SJSA1 (cell line): Measurements from ENCODE around the gene LSP1. TPM values are rescaled to one million over a fixed set of nuclear protein-coding genes. Genes with fewer than 3 reads are reported as not detected.

Source experiments
- DNase-seq, 2 experiments: peaks; one replicate each; pipeline ENCODE4 v3.0.0-alpha.2; 2015 to 2020; ENCODE audit warnings: low spot score in 2 of 2, low read depth in 1 of 2
- H3K27ac ChIP-seq: fragments of 250-450 bp; sonication (Bioruptor Pico); 2 replicates; pipeline ENCODE4 v1.5.1; 2020; ENCODE audit warnings: mild to moderate bottlenecking, moderate library complexity
- H3K27me3 ChIP-seq: fragments of 250-450 bp; sonication (Bioruptor Pico); replicated peaks from 2 replicates; pipeline ENCODE4 v1.5.1; 2020; ENCODE audit warnings: mild to moderate bottlenecking, moderate library complexity
- H3K36me3 ChIP-seq: fragments of 250-450 bp; sonication (Bioruptor Pico); 2 replicates; pipeline ENCODE4 v1.5.1; 2020; ENCODE audit warnings: mild to moderate bottlenecking
- H3K4me1 ChIP-seq: fragments of 250-450 bp; sonication (Bioruptor Pico); replicated peaks from 2 replicates; pipeline ENCODE4 v1.6.1; 2021; ENCODE audit warnings: mild to moderate bottlenecking
- H3K4me3 ChIP-seq: fragments of 250-450 bp; sonication (Bioruptor Pico); 2 replicates; pipeline ENCODE4 v1.5.1; 2020; ENCODE audit warnings: mild to moderate bottlenecking
- H3K9me3 ChIP-seq: fragments of 250-450 bp; sonication (Bioruptor Pico); replicated peaks from 2 replicates; pipeline ENCODE4 v1.5.1; 2020; ENCODE audit warnings: mild to moderate bottlenecking
- total RNA-seq: library from RNA; depleted of rRNA; stranded (reverse); fragments of >200 nt; shearing (Covaris generic); gene quantifications from 2 replicates; pipeline ENCODE4 v1.2.3, GENCODE V29; 2014

The LSP1 gene
- total RNA-seq, 1 experiment from 2014 or later = 0.50 TPM

DNA sequence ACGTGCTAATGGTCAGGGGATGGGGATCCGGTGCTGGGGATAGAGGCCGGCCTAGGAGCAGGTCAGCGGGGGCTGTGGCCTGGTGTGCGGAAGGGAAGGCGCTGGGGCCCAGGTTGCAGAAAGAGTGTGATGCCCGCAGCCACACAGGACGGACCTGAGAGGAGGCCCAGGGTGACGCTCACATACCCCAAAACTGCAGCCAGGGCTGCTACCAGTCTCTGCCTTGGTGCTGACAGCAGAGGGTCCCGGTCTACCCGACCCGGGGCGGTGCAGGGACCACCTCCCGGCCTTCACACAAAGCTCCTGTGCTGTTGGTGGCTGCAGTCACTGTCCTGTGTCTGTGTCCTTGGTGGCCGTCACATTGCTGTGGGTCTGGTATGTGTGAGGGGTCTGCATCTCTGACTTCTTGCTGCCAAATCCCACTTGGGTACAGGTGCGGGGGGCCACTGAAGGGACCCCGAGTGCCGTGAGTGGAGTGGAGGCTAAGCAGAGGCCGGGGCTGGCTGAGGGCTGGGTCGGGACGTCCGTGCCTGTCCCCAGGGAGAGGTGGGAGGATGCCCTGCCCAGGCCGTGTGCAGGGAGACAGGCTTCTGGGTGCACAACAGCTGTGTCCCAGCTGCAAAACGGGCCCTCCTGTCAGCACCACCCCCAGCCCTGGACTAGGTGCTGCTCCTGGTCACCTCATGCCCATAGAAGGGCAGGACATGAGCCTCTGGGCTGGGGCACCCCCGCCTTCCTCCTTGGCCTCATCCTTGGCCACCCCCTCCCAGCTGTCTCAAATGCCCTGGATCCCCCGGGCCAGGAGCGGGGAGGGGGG lies 1.5 kb downstream of the LSP1 start:
- Histone ChIP-seq H3K27ac (no peak overlapping the region), H3K27me3 (no peaks in the 10 kb centered on the region), H3K4me3 (no peak overlapping the region), H3K36me3 (no peaks in the 10 kb centered on the region), H3K9me3 (no peaks in the 10 kb centered on the region), H3K4me1 (no peaks in the 10 kb centered on the region)
- no peak for DNase-seq

DNA sequence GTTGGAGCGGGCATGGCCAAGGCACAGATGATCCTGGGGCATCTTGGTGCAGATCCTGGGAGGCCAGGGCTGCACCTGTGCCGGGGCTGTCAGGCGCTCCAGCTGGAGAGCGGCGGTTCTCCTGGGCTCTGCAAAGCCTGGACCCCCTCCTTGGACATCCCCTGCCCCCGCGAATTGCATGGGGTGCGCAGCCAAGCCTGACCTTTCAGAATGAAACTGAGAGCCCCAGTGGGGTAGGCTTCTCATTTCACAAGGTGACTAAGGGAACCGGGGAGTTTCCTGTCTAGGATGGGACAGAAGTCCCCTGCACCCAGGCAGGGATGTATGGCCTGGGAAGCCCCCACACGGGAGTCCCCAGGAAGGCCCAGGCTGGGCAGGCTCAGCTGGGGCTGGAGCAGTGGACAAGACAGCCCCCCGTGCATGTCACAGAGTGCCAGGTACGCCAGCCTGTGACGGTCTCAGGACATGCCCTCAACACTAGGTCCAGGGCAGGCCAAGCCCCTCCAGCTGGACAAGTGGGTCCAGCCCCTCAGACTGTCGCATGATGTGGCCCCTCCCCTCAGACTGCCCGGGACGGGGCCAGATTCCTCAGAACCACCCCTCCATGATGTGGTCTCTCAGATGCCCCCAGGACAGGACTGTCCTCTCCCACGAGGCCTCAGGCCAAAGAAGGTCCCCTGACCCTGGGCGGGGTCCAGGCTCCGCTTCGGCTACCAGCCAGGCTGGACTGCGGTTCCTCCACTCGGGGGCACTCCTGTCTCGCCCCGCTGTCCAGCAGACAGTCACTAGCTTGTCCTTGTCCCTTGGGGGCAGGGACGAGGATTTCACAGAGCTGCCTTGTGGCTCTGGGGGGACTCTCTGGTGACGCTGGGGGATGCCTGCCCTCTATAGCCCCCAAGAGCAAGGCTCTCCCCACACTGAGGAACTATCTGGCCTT lies 2.3 kb downstream of the LSP1 start:
- H3K9me3 ChIP-seq = no peaks in the 10 kb centered on the region
- no peak overlapping the region for H3K27ac ChIP-seq
- H3K4me3 ChIP-seq = no peak overlapping the region
- 0 out of 2 replicates have a peak, but pooled peaks cover under 1% of the 10 kb centered on the region for H3K27me3 ChIP-seq
- no peaks in the 10 kb centered on the region for H3K4me1 ChIP-seq
- H3K36me3 ChIP-seq = no peaks in the 10 kb centered on the region
- DNase-seq = no peak

DNA sequence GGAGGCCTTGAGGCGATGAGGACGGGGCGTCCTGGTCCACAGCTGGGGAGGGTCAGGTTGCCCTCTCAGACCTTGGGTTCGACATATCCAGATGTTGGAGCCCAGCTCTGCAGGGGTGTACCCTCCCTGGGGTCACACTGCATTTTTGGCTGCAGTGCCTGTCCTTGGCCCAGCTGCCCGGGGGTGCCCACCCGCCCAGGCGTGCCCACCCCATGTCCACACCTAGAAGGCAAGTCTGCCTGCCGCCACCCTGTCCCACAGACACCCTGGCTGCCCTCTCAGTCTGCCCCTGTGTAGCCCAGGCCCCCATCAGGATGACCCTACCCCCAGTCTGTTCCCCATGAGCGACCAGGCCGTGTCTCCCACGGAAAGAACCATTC lies 3.0 kb downstream of the LSP1 start:
- Histone ChIP-seq H3K27ac (no peak overlapping the region), H3K36me3 (no peaks in the 10 kb centered on the region), H3K27me3 (0 out of 2 replicates have a peak, but pooled peaks cover 4% of the 10 kb centered on the region), H3K4me3 (no peak overlapping the region), H3K4me1 (no peaks in the 10 kb centered on the region), H3K9me3 (no peaks in the 10 kb centered on the region)
- no peak for DNase-seq

DNA sequence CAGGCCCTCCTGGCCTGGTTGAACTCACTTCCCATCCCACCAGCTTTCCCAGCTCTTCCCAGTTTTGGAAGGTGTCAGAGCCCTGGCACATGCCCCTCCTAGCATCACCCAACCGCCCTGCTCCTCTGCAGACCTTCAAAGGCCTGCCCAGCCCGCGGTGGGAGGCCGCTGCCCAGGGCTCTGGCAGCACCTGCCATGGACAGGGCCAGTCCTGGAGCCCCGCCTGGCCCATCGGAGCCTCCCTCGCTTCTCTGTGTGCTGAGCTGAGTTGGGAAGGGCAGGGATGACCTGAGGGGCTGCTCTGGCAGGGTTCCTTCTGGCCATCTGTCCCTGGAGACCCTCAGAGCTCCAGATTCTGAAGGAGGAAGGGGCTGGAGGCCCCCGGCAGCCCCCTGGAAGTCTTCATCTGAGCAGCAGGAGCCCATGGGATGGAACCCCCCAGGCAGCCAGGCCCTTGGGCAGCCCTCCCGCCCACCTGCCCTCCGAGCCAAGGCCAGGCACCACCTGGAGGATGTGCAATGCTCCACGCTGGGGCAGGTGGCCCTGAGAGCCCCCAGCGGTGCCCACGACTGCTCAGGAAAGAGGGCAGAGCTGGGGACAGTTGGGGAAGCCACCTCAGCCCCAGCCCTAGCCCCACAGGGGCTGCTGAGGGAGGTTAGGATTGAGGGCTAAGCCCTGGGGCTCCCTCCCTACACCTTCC lies 3.6 kb downstream of the LSP1 start:
- Histone ChIP-seq H3K36me3 (no peaks in the 10 kb centered on the region), H3K9me3 (no peaks in the 10 kb centered on the region), H3K27me3 (0 out of 2 replicates have a peak, but pooled peaks cover 4% of the 10 kb centered on the region), H3K4me3 (no peak overlapping the region), H3K4me1 (no peaks in the 10 kb centered on the region), H3K27ac (no peak overlapping the region)
- DNase-seq = no peak

DNA sequence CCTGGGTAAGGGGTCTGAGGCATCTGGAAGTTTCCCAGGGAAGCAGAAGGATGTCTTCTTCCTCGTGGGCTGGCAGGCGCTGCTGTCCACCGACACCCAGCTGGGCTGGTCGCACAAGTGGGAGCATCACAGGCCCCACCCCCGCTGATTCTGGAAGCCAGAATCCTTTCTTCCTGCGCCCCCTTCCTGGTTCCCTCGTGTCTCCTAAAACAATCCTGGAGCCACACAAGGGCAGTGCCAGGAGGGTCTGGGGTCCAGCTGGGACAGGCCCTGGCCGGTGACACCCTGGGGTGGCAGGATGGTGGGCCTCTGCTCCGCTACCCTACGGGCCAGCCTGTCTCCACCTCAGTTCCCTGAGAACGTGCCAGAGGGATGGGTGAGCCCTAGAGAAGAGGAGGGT lies 4.2 kb downstream of the LSP1 start:
- DNase-seq = no peak
- no peaks in the 10 kb centered on the region for H3K9me3 ChIP-seq
- no peak overlapping the region for H3K4me3 ChIP-seq
- no peak overlapping the region for H3K27ac ChIP-seq
- H3K27me3 ChIP-seq = 0 out of 2 replicates have a peak, but pooled peaks cover 4% of the 10 kb centered on the region
- no peaks in the 10 kb centered on the region for H3K4me1 ChIP-seq
- H3K36me3 ChIP-seq = no peaks in the 10 kb centered on the region

DNA sequence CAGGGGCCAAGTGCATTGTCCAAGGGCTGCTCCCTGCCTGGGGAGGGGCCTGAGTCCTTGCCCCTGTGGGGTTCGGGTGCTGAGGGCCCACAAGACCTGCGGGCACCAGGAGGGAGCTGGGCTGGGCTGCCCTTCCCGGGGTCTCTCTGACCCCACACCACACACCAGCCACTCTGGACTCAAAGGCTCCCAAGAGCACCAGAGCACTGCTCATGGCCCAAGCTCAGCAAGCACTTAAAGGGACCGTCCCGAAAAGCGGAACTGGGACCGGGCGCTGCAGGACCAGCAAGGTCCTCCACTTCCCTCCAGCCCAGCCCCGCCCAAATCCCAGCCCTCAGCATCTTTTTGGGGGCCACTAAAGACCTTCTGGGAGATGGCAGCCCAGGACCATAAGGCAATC lies 5.3 kb downstream of the LSP1 start:
- DNase-seq = no peak
- Histone ChIP-seq H3K36me3 (no peaks in the 10 kb centered on the region), H3K4me1 (peaks cover 7% of the 10 kb centered on the region), H3K27ac (no peak overlapping the region), H3K27me3 (0 out of 2 replicates have a peak, but pooled peaks cover 4% of the 10 kb centered on the region), H3K4me3 (no peak overlapping the region), H3K9me3 (no peaks in the 10 kb centered on the region)

DNA sequence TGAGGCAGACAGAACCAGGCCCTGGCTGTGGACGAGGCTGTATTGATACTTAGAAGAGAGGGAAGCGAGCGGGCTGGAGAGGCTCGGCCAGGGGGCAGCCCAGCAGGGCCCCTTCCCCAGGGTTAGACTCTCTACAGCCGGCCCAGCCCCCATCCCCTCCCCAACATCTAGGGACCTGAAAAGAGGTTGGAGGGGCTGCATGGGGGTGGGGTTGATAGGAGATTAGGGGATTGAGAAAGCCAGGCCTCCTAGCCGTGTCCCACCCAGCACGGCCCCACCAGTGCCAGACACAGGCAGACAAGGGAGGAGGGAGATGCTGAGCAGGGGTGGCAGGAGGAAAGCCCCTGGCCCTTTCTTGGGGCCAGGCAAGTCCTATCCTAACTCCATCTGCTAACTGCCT lies 5.7 kb downstream of the LSP1 start:
- Histone ChIP-seq H3K27ac (no peak overlapping the region), H3K27me3 (0 out of 2 replicates have a peak, but pooled peaks cover 4% of the 10 kb centered on the region), H3K4me1 (peaks cover 11% of the 10 kb centered on the region), H3K4me3 (no peak overlapping the region), H3K36me3 (no peaks in the 10 kb centered on the region), H3K9me3 (no peaks in the 10 kb centered on the region)
- DNase-seq = no peak

DNA sequence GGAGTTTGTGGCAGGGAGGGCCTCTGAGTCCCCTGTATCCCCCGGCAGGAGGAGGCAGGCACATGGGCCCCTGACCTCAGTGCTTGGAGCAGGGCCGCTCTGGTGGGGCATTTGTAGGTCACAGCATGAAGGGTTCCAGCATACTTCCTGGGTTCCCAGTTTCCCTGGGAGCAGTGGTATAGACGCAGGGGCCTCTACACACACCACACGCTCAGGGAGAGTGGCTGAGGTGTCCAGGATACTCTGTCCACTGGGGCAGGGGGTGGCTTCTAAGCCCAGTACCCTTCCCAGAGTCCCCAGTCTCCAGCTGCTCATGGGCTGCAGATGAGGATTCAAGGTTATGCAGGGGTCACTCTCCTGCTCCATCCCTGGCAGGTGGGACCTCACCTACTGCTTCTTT lies 6.1 kb downstream of the LSP1 start:
- no peak overlapping the region for H3K4me3 ChIP-seq
- H3K27ac ChIP-seq = no peak overlapping the region
- peaks cover 16% of the 10 kb centered on the region for H3K4me1 ChIP-seq
- no peak for DNase-seq
- 0 out of 2 replicates have a peak, but pooled peaks cover 4% of the 10 kb centered on the region for H3K27me3 ChIP-seq
- H3K36me3 ChIP-seq = no peaks in the 10 kb centered on the region
- no peaks in the 10 kb centered on the region for H3K9me3 ChIP-seq

DNA sequence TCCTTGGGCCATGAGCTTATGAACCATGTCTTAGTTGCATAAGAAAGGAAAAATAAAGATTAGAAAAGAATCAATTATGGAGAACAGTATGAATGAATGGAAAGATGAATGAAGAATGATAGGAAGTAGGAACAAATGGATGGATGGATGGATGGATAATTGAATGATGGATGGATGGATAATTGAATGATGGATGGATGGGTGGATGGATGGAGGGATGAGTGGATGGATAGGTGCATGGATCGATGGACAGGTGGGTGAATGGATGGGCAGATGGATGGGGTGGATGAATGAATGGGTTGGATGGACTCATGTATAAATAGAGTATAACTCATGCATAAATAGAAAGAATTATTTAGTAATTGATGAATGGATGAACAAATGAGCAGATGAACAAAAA lies 7.2 kb downstream of the LSP1 start:
- H3K4me3 ChIP-seq = no peak overlapping the region
- H3K27ac ChIP-seq = no peak overlapping the region
- 0 out of 2 replicates have a peak, but pooled peaks cover 4% of the 10 kb centered on the region for H3K27me3 ChIP-seq
- DNase-seq = no peak
- H3K36me3 ChIP-seq = no peaks in the 10 kb centered on the region
- H3K9me3 ChIP-seq = no peaks in the 10 kb centered on the region
- H3K4me1 ChIP-seq = peaks cover 18% of the 10 kb centered on the region

DNA sequence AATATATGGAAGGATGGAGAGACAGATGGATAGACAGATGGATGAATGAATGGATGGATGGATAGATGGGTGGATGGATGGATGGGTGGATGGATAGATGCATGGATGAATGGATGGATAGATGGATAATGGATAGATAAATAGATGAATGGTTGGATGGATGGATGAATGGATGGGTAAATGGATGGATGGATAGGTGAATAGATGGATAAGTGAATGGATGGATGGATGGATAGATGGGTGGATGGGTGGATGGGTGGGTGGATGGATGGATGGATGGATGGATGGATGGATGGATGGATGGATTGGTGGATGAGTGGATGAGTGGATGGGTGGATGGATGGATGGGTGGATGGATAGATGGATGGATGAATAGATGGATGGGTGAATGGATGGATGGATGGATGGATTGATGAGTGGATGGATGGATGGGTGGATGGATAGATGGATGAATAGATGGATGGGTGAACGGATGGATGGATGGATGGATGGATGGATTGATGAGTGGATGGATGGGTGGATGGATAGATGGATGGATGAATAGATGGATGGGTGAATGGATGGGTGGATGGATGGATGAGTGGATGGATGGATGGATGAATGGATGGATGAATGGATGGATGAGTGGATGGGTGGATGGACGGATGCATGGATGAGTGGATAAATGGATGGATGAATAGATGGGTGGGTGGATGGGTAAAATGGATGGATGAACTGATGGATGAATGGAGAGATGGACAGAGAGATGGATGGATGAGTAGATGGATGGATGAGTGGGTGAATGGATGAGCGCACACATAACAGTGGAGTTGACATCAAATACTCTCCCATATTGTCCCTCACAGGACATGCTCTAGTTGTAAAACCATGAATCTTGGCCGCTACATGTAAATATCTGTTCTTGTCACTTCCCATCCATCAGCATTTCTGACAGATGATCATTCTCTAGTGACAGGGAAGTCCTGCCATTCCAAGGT lies 8.8 kb downstream of the LSP1 start:
- H3K36me3 ChIP-seq = no peaks in the 10 kb centered on the region
- H3K27me3 ChIP-seq = 0 out of 2 replicates have a peak, but pooled peaks cover 4% of the 10 kb centered on the region
- H3K4me1 ChIP-seq = peaks cover 18% of the 10 kb centered on the region
- H3K27ac ChIP-seq = no peak overlapping the region
- DNase-seq = no peak
- no peak overlapping the region for H3K4me3 ChIP-seq
- no peaks in the 10 kb centered on the region for H3K9me3 ChIP-seq

DNA sequence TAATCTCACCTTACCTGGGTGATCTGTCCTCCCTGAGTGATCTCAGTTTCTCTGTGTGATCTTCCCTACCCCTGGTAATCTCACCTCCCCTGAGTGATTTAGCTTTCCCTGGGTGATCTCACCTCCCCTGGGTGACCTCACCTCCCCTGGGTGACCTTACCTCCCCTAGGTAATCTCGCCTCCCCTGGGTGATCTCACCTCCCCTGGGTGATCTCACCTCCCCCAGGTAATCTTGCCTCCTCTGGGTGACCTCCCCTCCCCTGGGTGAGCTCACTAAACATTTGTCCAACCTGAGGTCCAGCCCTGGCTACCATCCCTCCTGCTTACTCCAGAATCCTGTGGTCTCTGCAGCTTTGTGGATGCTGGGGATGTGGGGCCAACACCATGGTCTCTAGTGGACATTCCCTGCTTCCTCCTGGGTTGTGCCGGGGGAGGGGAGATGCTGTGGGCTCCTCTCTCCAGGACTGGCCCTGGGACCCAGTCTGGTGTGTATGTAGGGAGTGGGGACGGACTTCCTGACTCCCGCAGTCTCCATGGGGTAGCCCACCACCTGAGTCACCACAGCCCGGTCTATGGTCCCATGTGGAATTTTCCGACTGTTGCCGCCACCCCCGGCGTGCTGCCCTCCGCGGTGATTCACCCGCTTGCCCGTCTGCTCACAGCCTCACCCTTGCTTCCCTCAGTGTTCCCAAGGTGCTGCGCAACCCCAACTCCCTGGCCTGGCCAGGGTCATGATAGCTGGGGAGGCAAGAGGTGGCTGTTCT lies 9.9 kb downstream of the LSP1 start:
- Histone ChIP-seq H3K4me1 (peaks cover 18% of the 10 kb centered on the region), H3K27me3 (0 out of 2 replicates have a peak, but pooled peaks cover 4% of the 10 kb centered on the region), H3K27ac (peak overlapping the region; percentile 79), H3K4me3 (no peak overlapping the region), H3K36me3 (no peaks in the 10 kb centered on the region), H3K9me3 (no peaks in the 10 kb centered on the region)
- DNase-seq = peak in 1 of 2 experiments; percentile 67
